Central memory CD4-positive, alpha-beta T cell (primary cell): ENCODE results near the gene RAB4B.
A peak's percentile ranks its signal among the peaks of the same experiment; 100 is the strongest.
"Not testable (repeated sequence)": the region's sequence is repeated elsewhere in the genome, so short reads cannot be mapped to it uniquely, and the experiment has no call there.

Experiments used
- DNase-seq: peaks from one replicate; pipeline ENCODE4 v3.0.0; 2022

RAB4B gene

DNA sequence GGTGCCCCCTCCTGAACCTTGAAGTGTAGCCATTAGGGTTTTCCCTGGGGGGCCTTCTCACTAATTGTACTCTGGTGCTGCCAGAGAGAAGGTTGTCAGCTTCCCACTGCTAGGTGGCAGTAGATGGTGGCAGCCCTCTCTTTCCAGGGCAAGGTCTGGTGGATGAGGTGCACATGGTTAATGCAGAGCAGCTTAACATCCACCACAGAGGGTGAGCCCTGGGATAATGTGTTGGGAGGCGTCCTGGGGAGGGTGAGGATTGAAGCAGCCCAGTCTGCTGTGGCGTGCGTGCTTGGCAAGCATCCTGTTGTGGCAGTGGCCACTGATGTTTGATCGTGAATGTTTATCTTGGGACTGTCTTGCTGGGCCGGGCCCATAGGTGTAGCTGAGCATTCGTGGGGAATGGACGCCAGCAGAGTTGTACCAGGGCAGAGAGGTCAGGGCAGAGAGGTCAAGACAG, 26.8 kb downstream of the RAB4B start:
- DNase-seq, result no peak

DNA sequence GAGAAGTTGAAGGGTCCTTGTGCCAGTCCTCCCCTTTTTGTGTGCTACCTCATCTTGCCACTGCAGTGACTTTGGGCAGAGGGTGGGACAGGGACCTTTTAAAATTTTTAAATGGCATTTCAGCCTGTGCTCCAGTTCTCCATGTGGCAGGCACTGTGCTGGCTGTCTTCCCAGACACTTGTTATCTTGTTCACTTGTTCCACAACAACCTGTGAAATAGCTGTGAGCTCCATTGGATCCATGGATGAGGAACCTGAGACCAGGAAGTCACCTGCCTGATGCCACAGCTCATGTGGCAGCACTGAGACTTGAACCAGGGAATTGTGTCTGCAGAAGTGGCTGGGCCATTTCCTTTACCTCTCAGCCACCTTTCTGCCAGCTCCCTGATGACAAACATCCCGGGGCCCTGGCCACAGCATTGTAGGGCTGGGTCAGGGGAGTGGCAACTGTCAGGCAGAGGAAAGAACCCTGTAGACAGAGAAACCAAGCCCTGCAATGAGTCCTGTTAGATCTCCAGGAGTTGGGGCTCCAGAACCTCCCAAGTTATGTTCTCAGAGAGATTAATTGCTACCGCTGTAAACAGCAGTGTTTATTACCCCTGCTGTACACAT, 27.3 kb downstream of the RAB4B start:
- peak; percentile 57 for DNase-seq

DNA sequence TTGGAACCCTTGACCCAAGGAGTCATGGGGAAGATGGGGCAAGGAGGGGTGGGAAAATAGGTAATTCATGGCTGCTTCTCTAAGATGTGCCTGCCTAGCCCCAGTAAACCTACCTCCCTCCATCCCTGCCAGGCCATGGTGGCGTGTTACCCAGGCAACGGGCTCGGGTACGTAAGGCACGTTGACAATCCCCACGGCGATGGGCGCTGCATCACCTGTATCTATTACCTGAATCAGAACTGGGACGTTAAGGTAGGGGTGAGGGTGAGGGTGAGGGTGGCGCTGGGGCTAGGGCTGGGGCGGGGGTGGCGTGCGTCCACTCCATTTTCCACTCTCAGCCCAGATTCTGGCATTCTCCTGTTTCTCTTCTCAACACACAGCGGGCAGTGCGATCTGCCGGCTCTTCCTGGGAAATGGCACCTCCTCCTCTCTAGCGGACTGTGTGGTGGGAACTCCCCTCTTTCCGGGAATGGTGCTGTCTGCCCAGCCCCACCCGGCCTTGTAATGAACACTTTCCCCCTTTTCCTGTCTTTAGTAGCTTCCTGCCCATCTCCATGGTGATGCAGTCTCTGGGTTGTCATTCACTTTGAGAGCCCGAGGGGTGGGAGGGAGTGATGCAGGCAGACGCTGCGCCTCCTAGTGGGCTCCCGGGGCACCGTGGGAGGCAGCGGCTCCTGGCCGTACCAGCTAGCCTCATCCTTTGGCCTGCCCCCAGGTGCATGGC, 28.5 kb downstream of the RAB4B start:
- DNase-seq, result peak; percentile 87

DNA sequence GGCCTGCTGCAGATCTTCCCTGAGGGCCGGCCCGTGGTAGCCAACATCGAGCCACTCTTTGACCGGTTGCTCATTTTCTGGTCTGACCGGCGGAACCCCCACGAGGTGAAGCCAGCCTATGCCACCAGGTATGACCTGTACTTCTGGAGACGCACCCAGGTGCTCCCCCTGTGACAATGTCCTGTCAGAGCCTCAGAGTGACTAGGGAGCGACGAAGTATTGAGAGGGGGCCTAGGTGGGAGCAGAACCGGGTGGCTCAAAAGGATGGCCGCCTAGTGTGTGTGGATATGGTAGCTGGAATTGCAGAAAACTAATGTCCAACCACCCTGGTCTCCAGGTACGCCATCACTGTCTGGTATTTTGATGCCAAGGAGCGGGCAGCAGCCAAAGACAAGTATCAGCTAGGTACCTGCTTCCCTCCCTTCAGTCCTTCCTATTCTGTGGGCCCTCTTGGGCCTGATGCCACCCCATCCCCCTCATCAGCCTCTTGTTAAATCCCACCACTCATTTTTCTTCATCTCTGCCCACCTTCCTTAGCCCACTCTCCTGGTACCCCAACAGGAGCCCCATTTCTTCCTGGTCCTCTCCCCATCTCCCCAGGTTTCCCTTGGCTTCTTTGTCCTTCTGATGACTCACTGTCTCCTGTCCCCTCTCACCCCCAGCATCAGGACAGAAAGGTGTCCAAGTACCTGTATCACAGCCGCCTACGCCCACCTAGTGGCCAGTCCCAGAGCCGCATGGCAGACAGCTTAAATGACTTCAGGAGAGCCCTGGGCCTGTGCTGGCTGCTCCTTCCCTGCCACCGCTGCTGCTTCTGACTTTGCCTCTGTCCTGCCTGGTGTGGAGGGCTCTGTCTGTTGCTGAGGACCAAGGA, 29.3 kb downstream of the RAB4B start:
- no peak for DNase-seq

DNA sequence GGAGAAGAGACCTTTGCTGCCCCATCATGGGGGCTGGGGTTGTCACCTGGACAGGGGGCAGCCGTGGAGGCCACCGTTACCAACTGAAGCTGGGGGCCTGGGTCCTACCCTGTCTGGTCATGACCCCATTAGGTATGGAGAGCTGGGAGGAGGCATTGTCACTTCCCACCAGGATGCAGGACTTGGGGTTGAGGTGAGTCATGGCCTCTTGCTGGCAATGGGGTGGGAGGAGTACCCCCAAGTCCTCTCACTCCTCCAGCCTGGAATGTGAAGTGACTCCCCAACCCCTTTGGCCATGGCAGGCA, 29.9 kb downstream of the RAB4B start:
- DNase-seq, result no peak

DNA sequence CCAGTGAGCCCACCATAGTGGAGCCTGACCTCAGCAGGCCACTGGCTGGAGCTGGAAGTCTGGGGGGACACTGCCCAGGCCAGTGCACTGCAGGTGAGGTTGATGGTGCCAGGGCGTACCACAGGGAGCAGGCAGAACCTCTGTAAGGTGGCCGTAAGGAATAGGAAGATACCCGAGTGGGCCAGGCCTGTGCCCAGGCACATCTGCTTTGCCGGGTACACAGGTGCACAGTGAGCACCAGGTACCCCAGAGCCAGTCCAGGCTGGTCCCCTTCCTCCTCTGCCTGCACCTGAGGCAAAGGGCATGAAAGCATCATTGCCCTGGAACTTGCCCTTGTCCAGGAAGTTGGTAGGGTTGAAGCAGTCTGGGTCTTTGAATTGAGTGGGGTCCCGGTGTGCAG, 30.4 kb downstream of the RAB4B start:
- DNase-seq, result no peak

DNA sequence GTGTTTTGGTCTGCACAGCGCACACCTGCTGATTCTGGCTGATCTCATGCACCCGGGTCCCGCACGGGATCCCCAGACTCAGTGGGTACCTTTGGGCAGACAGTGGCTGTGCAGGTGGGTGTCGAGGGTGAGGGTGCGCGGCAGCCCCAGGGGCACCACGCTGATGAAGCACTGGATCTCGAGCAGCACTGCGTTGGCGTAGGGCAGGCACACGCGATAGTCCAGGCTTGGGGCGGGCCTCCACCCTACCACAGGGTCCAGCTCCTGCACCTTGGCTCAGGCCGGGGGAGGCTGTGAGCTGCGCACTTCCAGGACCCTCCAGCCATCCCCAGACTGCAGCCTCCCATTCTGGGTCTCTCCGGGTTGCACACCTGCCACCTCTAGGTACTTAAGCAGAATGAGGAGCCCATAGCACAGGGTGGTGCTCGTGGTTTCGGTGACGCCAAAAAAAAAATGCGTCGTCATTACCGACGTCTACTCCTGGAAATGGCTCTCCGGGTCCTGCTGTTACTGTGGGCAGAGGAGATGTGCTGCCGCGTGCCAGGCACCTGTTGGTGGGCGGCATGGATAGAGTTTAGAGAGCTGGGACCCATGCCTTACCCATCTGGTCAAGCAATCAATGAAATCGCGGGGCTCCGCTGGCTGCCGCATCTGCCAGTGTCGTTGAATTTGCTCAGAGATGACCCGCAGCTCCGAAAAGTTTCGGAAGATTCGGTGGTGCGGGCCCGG, 31.5 kb downstream of the RAB4B start:
- DNase-seq, result no peak

DNA sequence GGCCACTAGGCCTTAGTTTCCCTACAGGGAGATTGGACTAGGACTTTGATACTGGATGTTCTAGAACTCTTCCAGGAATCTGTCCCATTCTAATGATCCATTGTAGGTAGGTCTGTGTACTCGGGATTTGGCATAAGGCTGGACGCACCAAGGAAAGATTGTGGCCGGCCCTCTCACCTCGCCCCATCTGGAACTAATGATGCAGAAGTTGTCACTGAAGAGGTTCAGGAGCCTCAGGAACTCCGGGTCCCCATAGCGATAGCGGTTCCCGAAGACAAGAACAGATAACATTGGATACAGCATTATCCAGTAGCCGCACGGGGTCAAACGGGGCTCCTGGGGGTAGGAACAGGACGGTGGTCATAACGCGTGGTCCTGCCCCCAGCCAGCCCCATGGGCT, 32.1 kb downstream of the RAB4B start:
- no peak for DNase-seq

DNA sequence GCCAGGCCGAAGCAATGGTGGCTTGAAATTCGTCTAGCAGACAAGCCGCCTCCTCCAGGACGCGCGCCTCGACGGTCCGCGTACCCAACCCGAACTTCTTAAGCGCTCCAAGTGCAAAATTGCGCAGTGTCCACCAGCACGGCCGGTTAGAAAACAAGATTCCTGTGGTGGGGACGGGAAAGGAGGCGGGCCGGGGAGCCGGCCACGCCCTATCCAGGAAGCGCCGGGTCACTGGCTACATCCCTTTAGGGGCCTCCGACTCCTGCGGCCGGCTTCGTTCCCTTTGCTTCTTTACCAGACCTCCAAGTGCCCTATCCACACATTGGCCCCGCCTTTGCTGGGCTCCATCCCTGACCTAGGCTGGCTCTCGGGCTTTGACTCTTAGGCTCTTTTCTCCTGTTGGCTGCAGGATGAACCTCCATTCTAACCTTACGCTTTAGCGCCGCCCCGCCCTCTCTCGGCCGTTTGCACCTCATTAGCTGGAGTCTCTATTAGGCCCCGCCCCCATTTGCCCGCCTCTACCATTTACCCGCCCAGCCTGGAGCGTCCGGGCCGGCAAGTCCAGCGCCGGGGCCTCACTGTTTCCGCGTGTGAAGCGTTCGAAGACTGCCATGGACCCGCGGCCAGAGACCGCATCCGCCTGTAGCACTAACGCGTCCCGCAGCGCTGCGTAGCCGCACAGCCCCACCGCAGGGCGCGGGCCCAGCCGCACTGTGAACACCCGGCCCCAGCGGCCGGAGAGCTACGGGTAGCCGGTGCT, 32.8 kb downstream of the RAB4B start:
- DNase-seq, result peak; percentile 34

DNA sequence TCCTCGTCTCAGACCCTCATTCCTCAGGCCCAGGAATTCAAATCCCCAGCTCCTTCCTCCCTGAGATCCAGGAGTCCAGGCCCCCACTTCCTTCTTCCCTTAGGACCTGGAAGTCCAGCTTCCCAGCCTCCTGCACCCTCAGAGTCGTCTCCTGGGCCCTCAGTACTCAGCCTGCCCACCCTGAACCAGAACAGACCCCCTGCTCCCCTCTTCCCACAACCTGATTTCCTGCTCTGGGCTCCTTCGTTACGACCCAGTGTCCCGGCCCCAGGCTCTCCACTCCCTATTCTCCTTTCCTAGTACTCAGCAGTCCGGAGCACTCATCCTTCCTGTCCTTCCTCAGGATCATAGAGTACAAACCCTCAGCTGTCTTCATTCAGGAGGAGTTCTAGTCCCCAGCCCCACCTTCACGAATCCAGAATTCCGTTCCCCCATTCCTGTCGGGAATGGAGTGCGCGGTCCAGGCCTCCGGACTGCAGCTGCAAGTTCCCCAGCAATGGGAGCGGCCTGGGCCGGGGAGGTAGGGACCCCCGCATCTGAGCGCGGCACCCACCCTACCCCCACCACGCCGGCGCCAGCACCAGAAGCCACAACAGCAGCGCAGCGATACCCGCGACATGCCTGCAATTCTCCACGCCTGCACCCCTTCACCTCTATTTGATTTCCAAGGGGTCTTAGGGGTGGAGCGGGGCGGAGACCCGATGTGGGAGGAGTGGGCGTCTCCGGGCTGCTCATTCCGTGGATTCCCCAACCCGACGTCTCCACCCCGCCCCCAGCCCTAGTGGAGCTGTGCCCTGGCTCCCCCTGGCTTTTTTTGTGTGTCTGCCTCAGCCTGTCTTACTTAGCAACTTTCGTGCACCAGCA, 33.7 kb downstream of the RAB4B start:
- DNase-seq, result no peak

DNA sequence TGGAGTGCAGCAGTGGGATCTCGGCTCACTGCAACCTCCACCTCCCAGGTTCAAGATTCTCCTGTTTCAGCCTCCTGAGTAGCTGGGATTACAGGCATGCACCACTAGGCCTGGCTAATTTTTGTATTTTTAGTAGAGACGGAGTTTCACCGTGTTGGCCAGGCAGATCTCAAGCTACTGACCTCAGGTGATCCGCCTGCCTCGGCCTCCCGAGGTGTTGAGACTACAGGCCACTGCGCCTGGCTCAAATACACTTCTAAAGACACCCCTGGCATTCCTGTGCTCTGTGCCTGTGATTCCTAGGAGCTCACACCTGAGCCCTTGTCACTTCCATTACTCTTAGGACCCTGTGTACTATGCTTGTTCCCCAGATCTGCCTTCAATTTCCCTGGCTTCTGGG, 34.5 kb downstream of the RAB4B start:
- not testable (repeated sequence) for DNase-seq

DNA sequence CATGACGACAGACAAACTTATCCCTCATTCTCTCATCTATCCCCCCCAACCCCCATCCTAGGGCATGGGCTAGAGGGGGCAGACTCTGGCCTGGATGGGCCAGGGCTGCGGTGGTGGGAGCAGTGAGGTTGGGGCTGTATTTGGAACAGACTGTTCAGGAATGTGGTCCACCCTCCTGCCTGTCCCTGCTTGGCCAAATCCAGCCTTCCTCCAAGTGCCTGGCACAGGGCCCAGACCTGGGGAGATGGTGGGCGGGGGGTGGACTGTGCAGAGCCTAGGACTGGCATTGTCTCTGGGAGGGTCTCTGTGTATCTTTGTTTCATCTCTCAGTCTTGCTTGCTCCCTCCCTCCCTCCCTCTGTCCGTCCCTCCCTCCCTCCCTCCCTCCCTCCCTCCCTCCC, 35.1 kb downstream of the RAB4B start:
- no peak for DNase-seq

DNA sequence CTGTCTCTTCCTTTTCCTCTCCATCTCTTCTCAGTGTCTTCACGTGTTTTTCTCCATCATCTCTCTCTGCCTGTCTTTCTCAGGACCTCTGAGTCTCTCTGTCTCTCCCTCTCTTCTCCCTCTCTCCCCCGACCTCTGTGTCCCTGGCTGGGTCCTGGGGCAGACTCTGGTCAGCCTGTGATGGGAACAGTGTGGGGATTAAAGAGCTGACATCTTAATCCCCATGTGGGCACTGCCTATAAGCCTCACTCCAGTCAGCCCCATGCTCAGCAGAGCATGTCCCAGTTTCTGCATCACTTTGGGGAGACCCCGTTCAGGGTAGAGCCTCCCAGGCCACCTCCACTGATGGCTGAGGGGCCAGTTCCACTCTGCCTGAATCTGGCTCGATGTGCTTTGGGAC, 37.2 kb downstream of the RAB4B start:
- DNase-seq, result no peak

DNA sequence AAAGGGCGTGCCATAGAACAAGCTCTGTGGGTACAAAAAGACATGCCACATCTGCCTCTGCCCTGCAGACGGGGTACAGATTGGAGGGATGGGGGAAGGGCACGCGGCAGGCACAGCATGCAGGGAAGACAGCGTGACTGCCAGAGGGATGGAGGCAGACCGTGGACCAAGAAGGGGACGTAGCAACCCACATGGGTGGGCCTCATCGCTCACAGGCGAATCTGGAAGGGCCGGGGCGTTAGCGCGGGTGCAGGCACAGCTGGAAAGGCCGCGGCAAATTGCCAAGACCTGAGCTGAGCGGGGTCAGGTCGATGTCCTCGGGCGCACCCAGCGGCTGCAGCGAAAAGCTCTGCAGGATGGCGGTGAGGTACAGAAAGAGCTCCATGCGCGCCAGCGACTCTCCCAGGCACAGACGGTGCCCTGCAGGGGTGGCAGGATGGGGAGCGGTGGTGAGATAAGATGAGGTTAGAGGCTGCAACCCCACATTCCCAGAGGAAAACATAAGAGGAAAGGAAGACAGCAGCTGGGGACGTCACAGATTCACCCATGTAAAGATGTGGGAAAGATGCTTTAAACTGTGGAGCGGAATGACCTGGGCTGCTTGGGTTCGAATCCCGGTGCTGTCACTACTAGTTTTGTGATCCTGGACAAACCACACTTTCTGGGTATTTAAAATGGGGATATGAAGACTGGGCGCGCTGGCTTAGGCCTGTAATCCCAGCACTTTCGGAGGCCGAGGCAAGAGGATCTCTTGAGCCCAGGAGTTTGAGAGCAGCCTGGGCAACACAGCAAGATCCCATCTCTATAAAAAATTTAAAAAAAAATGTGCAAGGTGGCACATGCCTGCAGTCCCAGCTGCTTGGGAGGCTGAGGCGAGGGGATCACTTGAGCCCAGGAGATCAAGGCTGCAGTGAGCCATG, 40.7 kb downstream of the RAB4B start:
- peak; percentile 75 for DNase-seq

DNA sequence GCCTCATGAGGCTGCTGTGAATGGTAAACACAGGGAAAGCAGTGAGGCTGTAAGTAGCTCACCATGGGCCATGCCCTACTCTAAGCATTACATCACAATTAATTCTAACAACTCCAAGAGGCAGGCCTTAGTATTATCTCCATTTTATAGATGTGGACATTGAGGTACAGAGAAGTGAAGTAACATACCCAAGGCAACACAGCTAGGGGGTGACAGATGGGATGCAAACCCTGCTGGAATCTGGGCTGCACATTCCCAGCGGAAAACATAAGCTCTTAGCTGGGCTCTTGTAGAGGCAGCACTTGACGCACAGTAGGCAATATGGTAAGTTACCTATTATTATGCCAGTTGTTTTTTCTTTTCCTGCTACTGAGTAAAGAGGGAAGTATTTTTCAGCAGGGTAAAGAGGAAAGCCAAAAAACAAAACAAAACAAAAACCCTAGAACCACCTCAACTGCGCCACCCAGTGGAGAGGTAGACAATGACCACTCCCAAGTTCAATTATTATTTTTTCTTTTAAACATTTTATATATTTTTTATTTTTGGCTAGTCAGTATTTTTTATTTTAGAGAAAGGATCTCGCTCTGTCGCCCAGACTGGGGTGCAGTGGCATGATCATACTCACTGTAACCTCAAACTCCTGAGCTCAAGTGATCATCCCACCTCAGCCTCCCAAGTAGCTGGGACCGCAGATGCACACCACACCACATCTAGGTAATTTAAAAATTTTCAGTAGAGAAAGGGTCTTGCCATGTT, 41.6 kb downstream of the RAB4B start:
- DNase-seq, result peak; percentile 57

DNA sequence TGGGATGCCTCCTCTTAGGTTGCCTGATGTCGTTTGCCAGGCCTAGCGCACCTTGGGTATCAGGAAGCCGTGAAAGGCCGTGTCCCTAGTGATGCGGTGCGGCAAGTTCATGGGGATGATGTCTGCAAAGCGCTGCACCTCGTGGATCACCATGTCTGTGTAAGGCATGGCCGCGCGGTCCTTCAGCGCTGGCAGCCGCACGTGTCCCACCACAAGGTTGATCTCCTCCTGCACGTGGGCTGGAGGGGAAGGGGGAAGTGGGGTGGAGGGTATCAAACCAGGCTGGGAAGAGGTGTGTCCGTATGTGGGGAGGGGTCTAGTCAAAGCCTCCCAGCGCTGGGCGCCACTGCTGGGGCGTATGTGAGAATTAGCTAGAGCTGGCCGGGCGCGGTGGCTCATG, 44.1 kb downstream of the RAB4B start:
- DNase-seq, result no peak

DNA sequence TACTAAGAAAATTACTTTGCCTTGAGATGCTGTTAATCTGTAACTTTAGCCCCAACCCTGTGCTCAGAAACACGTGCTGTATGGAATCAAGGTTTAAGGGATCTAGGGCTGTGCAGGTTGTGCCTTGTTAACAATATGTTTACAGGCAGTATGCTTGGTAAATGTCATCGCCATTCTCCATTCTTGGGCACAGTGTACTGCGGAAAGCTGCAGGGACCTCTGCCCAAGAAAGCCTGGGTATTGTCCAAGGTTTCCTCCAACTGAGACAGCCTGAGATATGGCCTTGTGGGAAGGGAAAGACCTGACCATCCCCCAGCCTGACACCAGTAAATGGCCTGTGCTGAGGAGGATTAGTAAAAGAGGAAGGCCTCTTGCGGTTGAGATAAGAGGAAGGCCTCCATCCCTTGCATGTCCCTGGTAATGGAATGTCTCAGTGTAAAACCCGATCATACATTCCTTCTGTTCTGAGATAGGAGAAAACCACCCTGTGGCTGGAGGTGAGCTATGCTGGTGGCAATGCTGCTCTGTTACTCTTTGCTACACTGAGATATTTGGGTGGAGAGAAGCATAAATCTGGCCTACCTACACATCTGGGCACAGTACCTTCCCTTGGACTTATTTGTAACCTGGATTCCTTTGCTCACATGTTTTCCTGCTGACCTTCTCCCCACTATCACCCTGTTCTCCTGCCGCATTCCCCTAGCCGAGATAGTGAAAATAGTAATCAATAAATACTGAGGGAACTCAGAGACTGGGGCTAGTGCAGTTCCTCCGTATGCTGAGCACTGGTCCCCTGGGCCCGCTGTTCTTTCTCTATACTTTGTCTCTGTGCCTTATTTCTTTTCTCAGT, 44.9 kb downstream of the RAB4B start:
- DNase-seq, result not testable (repeated sequence)

DNA sequence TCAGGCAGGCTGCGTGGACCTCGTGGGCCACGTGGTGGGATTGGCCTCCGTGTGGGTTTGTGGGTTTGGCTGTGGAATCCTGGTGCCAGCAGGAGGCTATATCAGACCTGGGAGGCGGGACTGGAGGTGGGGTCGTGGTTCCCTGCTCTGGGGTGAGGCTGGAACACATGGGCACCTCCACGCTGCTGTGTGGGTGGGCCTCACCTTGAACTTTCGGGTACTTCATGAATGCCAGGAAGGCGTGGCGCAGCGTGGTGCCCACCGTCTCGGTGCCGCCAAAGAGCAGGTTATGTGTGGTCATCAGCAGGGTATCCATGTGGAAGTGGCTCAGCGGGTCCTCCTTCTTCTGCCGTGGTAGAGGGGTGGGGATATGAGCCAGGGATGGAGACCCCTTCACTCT, 46.9 kb downstream of the RAB4B start:
- not testable (repeated sequence) for DNase-seq
